GM10266 (cell line): Measurements from ENCODE around the gene NBAS.
"Not testable (repeated sequence)": the region's sequence is repeated elsewhere in the genome, so short reads cannot be mapped to it uniquely, and the experiment has no call there.

Experiments
- DNase-seq: peaks from one replicate; pipeline ENCODE4 v3.0.0; 2012; ENCODE audit errors: extremely low spot score
- TF ChIP-seq, protein P1 (sequence below): IDR thresholded peaks from 2 replicates; pipeline ENCODE4 v1.5.1; 2012; ENCODE audit warnings: mild to moderate bottlenecking, low read depth; ENCODE audit not compliant: control insufficient read depth, insufficient read depth; ENCODE audit errors: missing control alignments

The NBAS gene

DNA sequence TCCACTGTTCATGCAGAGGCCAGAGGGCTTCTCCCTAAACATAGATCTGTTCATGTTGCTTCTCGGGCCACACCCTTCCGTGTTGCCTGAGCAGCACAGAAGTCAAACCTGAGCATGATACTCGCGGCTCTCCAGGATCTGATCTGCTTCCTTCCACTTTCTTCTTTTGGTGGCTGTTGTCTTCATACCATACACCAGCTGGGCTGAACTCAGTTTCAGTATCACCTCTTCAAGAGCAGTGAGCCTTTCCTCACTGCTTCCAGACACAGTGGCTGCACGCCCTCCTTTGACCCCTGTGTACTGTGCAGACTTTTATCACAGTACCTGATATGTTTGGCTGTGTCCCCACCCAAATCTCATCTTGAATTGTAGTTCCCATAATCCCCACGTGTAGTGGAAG is 348.9 kb downstream of the NBAS start:
- no peak for DNase-seq
- TF ChIP-seq, protein P1, sequence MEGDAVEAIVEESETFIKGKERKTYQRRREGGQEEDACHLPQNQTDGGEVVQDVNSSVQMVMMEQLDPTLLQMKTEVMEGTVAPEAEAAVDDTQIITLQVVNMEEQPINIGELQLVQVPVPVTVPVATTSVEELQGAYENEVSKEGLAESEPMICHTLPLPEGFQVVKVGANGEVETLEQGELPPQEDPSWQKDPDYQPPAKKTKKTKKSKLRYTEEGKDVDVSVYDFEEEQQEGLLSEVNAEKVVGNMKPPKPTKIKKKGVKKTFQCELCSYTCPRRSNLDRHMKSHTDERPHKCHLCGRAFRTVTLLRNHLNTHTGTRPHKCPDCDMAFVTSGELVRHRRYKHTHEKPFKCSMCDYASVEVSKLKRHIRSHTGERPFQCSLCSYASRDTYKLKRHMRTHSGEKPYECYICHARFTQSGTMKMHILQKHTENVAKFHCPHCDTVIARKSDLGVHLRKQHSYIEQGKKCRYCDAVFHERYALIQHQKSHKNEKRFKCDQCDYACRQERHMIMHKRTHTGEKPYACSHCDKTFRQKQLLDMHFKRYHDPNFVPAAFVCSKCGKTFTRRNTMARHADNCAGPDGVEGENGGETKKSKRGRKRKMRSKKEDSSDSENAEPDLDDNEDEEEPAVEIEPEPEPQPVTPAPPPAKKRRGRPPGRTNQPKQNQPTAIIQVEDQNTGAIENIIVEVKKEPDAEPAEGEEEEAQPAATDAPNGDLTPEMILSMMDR = no peak

DNA sequence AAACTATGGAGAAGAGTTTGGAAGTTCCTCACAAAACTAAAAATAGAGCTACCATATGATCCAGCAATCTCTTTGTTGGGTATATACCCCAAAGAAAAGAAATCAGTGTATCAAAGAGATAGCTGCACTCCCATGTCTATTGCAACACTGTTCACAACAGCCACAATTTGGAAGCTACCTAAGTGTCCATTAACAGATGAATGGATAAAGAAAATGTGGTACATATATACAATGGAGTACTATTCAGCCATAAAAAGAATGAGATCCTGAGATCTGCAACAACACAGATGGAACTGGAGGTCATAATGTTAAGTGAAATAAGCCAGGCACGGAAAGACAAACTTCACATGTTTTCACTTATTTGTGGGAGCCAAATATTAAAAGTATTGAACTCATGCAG is 350.6 kb downstream of the NBAS start:
- not testable (repeated sequence) for DNase-seq

DNA sequence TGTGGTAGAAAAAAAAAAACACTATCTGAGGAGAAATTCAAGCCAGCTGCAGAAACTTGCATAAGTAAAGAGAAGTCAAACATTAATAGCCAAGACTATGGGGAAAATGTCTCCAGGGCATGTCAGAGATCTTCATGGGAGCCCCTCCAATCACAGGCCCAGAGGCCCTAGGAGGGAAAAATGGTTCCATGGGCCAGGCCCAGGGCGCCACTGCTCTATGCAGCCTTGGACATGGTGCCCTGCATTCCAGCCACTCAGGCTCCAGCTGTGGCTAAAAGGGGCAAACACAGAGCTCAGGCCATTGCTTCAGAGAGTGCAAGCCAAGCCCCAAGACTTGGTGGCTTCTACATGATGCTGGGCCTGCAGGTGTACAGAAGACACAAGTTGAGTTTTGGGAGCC is 354.7 kb downstream of the NBAS start:
- no peak for DNase-seq
- TF ChIP-seq, protein P1 = no peak

DNA sequence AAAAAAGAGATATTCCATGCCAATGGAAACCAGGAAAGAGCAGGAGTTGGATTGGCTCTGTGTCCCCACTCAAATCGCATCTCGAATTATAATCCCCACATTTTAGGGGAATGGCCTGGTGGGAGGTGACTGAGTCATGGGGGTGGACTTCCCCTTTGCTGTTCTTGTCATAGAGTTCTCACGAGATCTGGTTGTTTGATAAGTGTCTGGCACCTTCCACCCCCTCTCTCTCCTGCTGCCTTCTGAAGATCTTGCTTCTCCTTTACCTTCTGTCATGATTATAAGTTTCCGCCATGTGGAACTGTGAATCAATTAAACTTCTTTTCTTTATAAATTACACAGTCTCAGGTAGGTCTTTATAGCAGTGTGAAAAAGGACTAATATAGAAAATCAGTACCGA is 355.6 kb downstream of the NBAS start:
- no peak for DNase-seq
- TF ChIP-seq, protein P1 = no peak

GRCh38 chr2:15201009-15201408 is 360.1 kb downstream of the NBAS start:
- TF ChIP-seq, protein P1 = no peak
- DNase-seq = no peak

- TF ChIP-seq, protein P1 = no peak
- DNase-seq = no peak
Observed at GRCh38 chr2:15200581-15200980, 360.6 kb downstream of the NBAS start.

DNA sequence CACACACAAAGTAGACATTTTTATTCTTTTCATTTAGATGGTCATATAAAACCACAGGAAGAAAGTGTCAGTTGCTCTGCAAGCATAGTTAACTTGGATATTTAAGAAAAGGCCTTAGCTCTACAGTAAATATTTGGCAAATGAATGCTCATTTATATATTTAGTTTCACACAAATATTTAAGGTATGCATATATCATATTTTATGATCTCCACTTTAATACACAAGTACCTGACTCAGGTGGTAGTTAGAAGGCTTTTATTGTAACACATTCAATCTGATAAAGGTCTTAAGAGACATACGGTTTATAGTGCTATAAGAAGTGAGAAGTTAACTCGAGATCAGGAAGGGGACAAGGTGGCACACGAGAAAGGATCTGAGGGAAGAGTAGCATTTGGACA is 363.1 kb downstream of the NBAS start:
- no peak for DNase-seq
- TF ChIP-seq, protein P1 = no peak

GRCh38 chr2:15195813-15196212 is 365.3 kb downstream of the NBAS start:
- TF ChIP-seq, protein P1 = no peak
- DNase-seq = no peak
